Measurements from ENCODE around the gene MMP25. TPM values are rescaled to one million over a fixed set of nuclear protein-coding genes. Genes with fewer than 3 reads are reported as not detected.

The MMP25 gene
- total and polyA plus RNA-seq, 2 donors: 0.80 to 2.9 TPM

- H3K27me3 ChIP-seq (ENCODE audit: control insufficient read depth in 2 of 2, insufficient read depth in 1 of 2, low read length in 1 of 2): peaks cover 0 to 29% of the 10 kb centered on the region in 2 donors
- 94% methylated on average over 5 of the region's 5 CpGs for WGBS
- peak overlapping the region in 1 of 2 donors; percentile 28 for H3K4me3 ChIP-seq (ENCODE audit: low read length in 2 of 2)
- H3K4me1 ChIP-seq (ENCODE audit: control insufficient read depth in 2 of 2, insufficient read depth in 2 of 2, low read length in 2 of 2): peaks cover 26 to 84% of the 10 kb centered on the region in 2 donors
- H3K36me3 ChIP-seq (ENCODE audit: control insufficient read depth in 2 of 2, insufficient read depth in 2 of 2, low read length in 1 of 2): no peaks in the 10 kb centered on the region
- DNase-seq (ENCODE audit: low read depth in 6 of 9, low spot score in 9 of 9): no peak
- H3K27ac ChIP-seq (ENCODE audit: low read depth in 1 of 2, low read length in 1 of 2): peak overlapping the region in 1 of 2 donors; percentile 20
- no peaks in the 10 kb centered on the region for H3K9me3 ChIP-seq (ENCODE audit: control insufficient read depth in 2 of 2, insufficient read depth in 1 of 2, low read length in 1 of 2)
Measured at GRCh38 chr16:3099395-3099731, 53.0 kb downstream of the MMP25 start.

GRCh38 chr16:3099732-3100499 lies 53.6 kb downstream of the MMP25 start:
- H3K4me1 ChIP-seq (ENCODE audit: control insufficient read depth in 2 of 2, insufficient read depth in 2 of 2, low read length in 2 of 2): peaks cover 26 to 83% of the 10 kb centered on the region in 2 donors
- peak in 7 of 9 donors; percentile 73 to 93 (median 88) for DNase-seq (ENCODE audit: low read depth in 6 of 9, low spot score in 9 of 9)
- H3K4me3 ChIP-seq (ENCODE audit: low read length in 2 of 2): peak overlapping the region; percentile 28 to 41
- no peaks in the 10 kb centered on the region for H3K9me3 ChIP-seq (ENCODE audit: control insufficient read depth in 2 of 2, insufficient read depth in 1 of 2, low read length in 1 of 2)
- no peaks in the 10 kb centered on the region for H3K36me3 ChIP-seq (ENCODE audit: control insufficient read depth in 2 of 2, insufficient read depth in 2 of 2, low read length in 1 of 2)
- peaks cover 0 to 29% of the 10 kb centered on the region in 2 donors for H3K27me3 ChIP-seq (ENCODE audit: control insufficient read depth in 2 of 2, insufficient read depth in 1 of 2, low read length in 1 of 2)
- WGBS: 11% methylated on average over 39 of the region's 39 CpGs
- H3K27ac ChIP-seq (ENCODE audit: low read depth in 1 of 2, low read length in 1 of 2): peak overlapping the region; percentile 20 to 67

- Histone ChIP-seq H3K9me3 (ENCODE audit: control insufficient read depth in 2 of 2, insufficient read depth in 1 of 2, low read length in 1 of 2) (no peaks in the 10 kb centered on the region), H3K36me3 (ENCODE audit: control insufficient read depth in 2 of 2, insufficient read depth in 2 of 2, low read length in 1 of 2) (no peaks in the 10 kb centered on the region), H3K27ac (ENCODE audit: low read depth in 1 of 2, low read length in 1 of 2) (peak overlapping the region; percentile 31 to 71), H3K4me3 (ENCODE audit: low read length in 2 of 2) (no peak overlapping the region), H3K27me3 (ENCODE audit: control insufficient read depth in 2 of 2, insufficient read depth in 1 of 2, low read length in 1 of 2) (peaks cover 0 to 29% of the 10 kb centered on the region in 2 donors), H3K4me1 (ENCODE audit: control insufficient read depth in 2 of 2, insufficient read depth in 2 of 2, low read length in 2 of 2) (peaks cover 25 to 86% of the 10 kb centered on the region in 2 donors)
- peak in 4 of 9 donors; percentile 55 to 75 (median 63) for DNase-seq (ENCODE audit: low read depth in 6 of 9, low spot score in 9 of 9)
- 54% methylated on average over 29 of the region's 29 CpGs for WGBS
Measured at GRCh38 chr16:3101018-3101840, 54.9 kb downstream of the MMP25 start.

- no peak overlapping the region for H3K4me3 ChIP-seq (ENCODE audit: low read length in 2 of 2)
- no peaks in the 10 kb centered on the region for H3K36me3 ChIP-seq (ENCODE audit: control insufficient read depth in 2 of 2, insufficient read depth in 2 of 2, low read length in 1 of 2)
- peak in 1 of 9 donors; percentile 53 for DNase-seq (ENCODE audit: low read depth in 6 of 9, low spot score in 9 of 9)
- H3K9me3 ChIP-seq (ENCODE audit: control insufficient read depth in 2 of 2, insufficient read depth in 1 of 2, low read length in 1 of 2): no peaks in the 10 kb centered on the region
- H3K27ac ChIP-seq (ENCODE audit: low read depth in 1 of 2, low read length in 1 of 2): peak overlapping the region; percentile 58 to 74
- H3K27me3 ChIP-seq (ENCODE audit: control insufficient read depth in 2 of 2, insufficient read depth in 1 of 2, low read length in 1 of 2): peaks cover 0 to 28% of the 10 kb centered on the region in 2 donors
- H3K4me1 ChIP-seq (ENCODE audit: control insufficient read depth in 2 of 2, insufficient read depth in 2 of 2, low read length in 2 of 2): peaks cover 25 to 85% of the 10 kb centered on the region in 2 donors
- 34% methylated on average over 27 of the region's 27 CpGs for WGBS
Measured at GRCh38 chr16:3101841-3102470, 55.6 kb downstream of the MMP25 start.

GRCh38 chr16:3106205-3106928 lies 60.0 kb downstream of the MMP25 start:
- peak overlapping the region; percentile 79 to 80 for H3K4me3 ChIP-seq (ENCODE audit: low read length in 2 of 2)
- H3K36me3 ChIP-seq (ENCODE audit: control insufficient read depth in 2 of 2, insufficient read depth in 2 of 2, low read length in 1 of 2): no peaks in the 10 kb centered on the region
- 1% methylated on average over 74 of the region's 74 CpGs for WGBS
- H3K4me1 ChIP-seq (ENCODE audit: control insufficient read depth in 2 of 2, insufficient read depth in 2 of 2, low read length in 2 of 2): peaks cover 11 to 52% of the 10 kb centered on the region in 2 donors
- DNase-seq (ENCODE audit: low read depth in 6 of 9, low spot score in 9 of 9): peak in 7 of 9 donors; percentile 61 to 91 (median 78)
- H3K27ac ChIP-seq (ENCODE audit: low read depth in 1 of 2, low read length in 1 of 2): peak overlapping the region; percentile 97 to 98
- H3K27me3 ChIP-seq (ENCODE audit: control insufficient read depth in 2 of 2, insufficient read depth in 1 of 2, low read length in 1 of 2): peaks cover 0 to 2% of the 10 kb centered on the region in 2 donors
- H3K9me3 ChIP-seq (ENCODE audit: control insufficient read depth in 2 of 2, insufficient read depth in 1 of 2, low read length in 1 of 2): no peaks in the 10 kb centered on the region

Other genes starting within 250 kb of the MMP25 start
- gene PRSS41, start 248.1 kb upstream of the MMP25 start, total RNA-seq: not detected
- not detected for gene PRSS41, start 248.1 kb upstream of the MMP25 start, polyA plus RNA-seq
- gene PRSS21, start 229.3 kb upstream of the MMP25 start, total RNA-seq: 1.2 TPM
- 0.68 TPM for gene PRSS21, start 229.3 kb upstream of the MMP25 start, polyA plus RNA-seq
- gene ZG16B, start 216.3 kb upstream of the MMP25 start, total RNA-seq: 0.85 TPM
- 1.2 TPM for gene ZG16B, start 216.3 kb upstream of the MMP25 start, polyA plus RNA-seq
- gene PRSS22, start 188.4 kb upstream of the MMP25 start, total RNA-seq: 0.42 TPM
- gene PRSS22, start 188.4 kb upstream of the MMP25 start, polyA plus RNA-seq: 4.1 TPM
- 37.4 TPM for gene FLYWCH2, start 163.3 kb upstream of the MMP25 start, total RNA-seq
- 34.5 TPM for gene FLYWCH2, start 163.3 kb upstream of the MMP25 start, polyA plus RNA-seq
- 9.6 TPM for gene FLYWCH1, start 134.6 kb upstream of the MMP25 start, total RNA-seq
- 34.1 TPM for gene FLYWCH1, start 134.6 kb upstream of the MMP25 start, polyA plus RNA-seq
- 18.2 TPM for gene KREMEN2, start 82.3 kb upstream of the MMP25 start, total RNA-seq
- 3.1 TPM for gene KREMEN2, start 82.3 kb upstream of the MMP25 start, polyA plus RNA-seq
- 11.2 TPM for gene PAQR4, start 77.2 kb upstream of the MMP25 start, total RNA-seq
- 9.5 TPM for gene PAQR4, start 77.2 kb upstream of the MMP25 start, polyA plus RNA-seq
- 16.5 TPM for gene PKMYT1, start 66.1 kb upstream of the MMP25 start, total RNA-seq
- gene PKMYT1, start 66.1 kb upstream of the MMP25 start, polyA plus RNA-seq: 5.3 TPM
- gene CLDN9, start 33.6 kb upstream of the MMP25 start, total RNA-seq: 0.19 TPM
- 0.98 TPM for gene CLDN9, start 33.6 kb upstream of the MMP25 start, polyA plus RNA-seq
- gene CLDN6, start 28.4 kb upstream of the MMP25 start, total RNA-seq: 0.28 TPM
- 0.48 TPM for gene CLDN6, start 28.4 kb upstream of the MMP25 start, polyA plus RNA-seq
- 5.1 TPM for gene TNFRSF12A, start 26.2 kb upstream of the MMP25 start, total RNA-seq
- gene TNFRSF12A, start 26.2 kb upstream of the MMP25 start, polyA plus RNA-seq: 46.9 TPM
- 19.0 TPM for gene HCFC1R1, start 22.6 kb upstream of the MMP25 start, total RNA-seq
- gene HCFC1R1, start 22.6 kb upstream of the MMP25 start, polyA plus RNA-seq: 56.0 TPM
- 37.6 TPM for gene THOC6, start 22.5 kb upstream of the MMP25 start, total RNA-seq
- gene THOC6, start 22.5 kb upstream of the MMP25 start, polyA plus RNA-seq: 36.8 TPM
- 0.38 TPM for gene BICDL2, start 9.6 kb upstream of the MMP25 start, total RNA-seq
- gene BICDL2, start 9.6 kb upstream of the MMP25 start, polyA plus RNA-seq: 6.0 TPM
- gene IL32, start 19.1 kb downstream of the MMP25 start, total RNA-seq: 175 TPM
- gene IL32, start 19.1 kb downstream of the MMP25 start, polyA plus RNA-seq: 343 TPM
- gene ZSCAN10, start 52.7 kb downstream of the MMP25 start, total RNA-seq: 0.05 TPM
- gene ZSCAN10, start 52.7 kb downstream of the MMP25 start, polyA plus RNA-seq: 0.11 TPM
- 4.6 TPM for gene ZNF205, start 66.0 kb downstream of the MMP25 start, total RNA-seq
- 9.3 TPM for gene ZNF205, start 66.0 kb downstream of the MMP25 start, polyA plus RNA-seq
- gene ZNF213, start 88.5 kb downstream of the MMP25 start, total RNA-seq: 1.5 TPM
- gene ZNF213, start 88.5 kb downstream of the MMP25 start, polyA plus RNA-seq: 5.2 TPM
- gene OR1F1, start 141.6 kb downstream of the MMP25 start, total RNA-seq: not detected
- 0.02 TPM for gene OR1F1, start 141.6 kb downstream of the MMP25 start, polyA plus RNA-seq
- 8.6 TPM for gene ZNF200, start 188.6 kb downstream of the MMP25 start, total RNA-seq
- gene ZNF200, start 188.6 kb downstream of the MMP25 start, polyA plus RNA-seq: 10.0 TPM
- gene MEFV, start 210.1 kb downstream of the MMP25 start, total RNA-seq: 0.52 TPM
- gene MEFV, start 210.1 kb downstream of the MMP25 start, polyA plus RNA-seq: 0.80 TPM
- 30.2 TPM for gene ZNF263, start 236.9 kb downstream of the MMP25 start, total RNA-seq
- 26.3 TPM for gene ZNF263, start 236.9 kb downstream of the MMP25 start, polyA plus RNA-seq